Esophagus muscularis mucosa (tissue), 4 donors: Measurements from ENCODE around the gene PCDHB14. TPM values are rescaled to one million over a fixed set of nuclear protein-coding genes. Genes with fewer than 3 reads are reported as not detected.
"Not testable (repeated sequence)": the region's sequence is repeated elsewhere in the genome, so short reads cannot be mapped to it uniquely, and the experiment has no call there.

ENCODE experiments used
- DNase-seq: peaks from one replicate; pipeline ENCODE4 v3.0.0-alpha.2; 2017; ENCODE audit errors: extremely low spot score
- H3K27ac ChIP-seq, 4 donors: fragments of 200-600 bp; sonication (generic); replicated peaks in 1 of 4; 1 replicate in 3 of 4; 2 replicates in 1 of 4; pipeline ENCODE4 v1.5.1; 2016 to 2019; ENCODE audit warnings: mild to moderate bottlenecking in 1 of 4
- H3K27me3 ChIP-seq, 4 donors: fragments of 200-600 bp; sonication (generic); one replicate each; pipeline versions ENCODE4 v1.5.1 to v1.6.0; 2016 to 2019
- H3K36me3 ChIP-seq, 4 donors: fragments of 200-600 bp; sonication (generic); one replicate each; pipeline ENCODE4 v1.5.1; 2016 to 2019
- H3K4me1 ChIP-seq, 4 donors: fragments of 200-600 bp; sonication (generic); one replicate each; pipeline ENCODE4 v1.5.1; 2016 to 2019
- H3K4me3 ChIP-seq, 4 donors: fragments of 200-600 bp; sonication (generic); 1 replicate in 2 of 4; 2 replicates in 2 of 4; pipeline ENCODE4 v1.5.1; 2016 to 2019; ENCODE audit warnings: mild to moderate bottlenecking in 4 of 4, moderate library complexity in 1 of 4
- H3K9me3 ChIP-seq, 4 donors: fragments of 200-600 bp; sonication (generic); 1 replicate in 3 of 4; 2 replicates in 1 of 4; pipeline ENCODE4 v1.5.1; 2016 to 2019
- CTCF ChIP-seq, 3 experiments: fragments of 200-600 bp in 2 of 3; fragments of 450-650 bp in 1 of 3; sonication (generic) in 2 of 3; IDR thresholded peaks; one replicate each; pipeline ENCODE4 v1.5.1; 2017 to 2019; ENCODE audit warnings: antibody characterized with exemption in 3 of 3, mild to moderate bottlenecking in 2 of 3, moderate library complexity in 1 of 3
- EP300 ChIP-seq: sonication (generic); formaldehyde crosslinking; IDR thresholded peaks from one replicate; pipeline ENCODE4 v1.6.1; 2017; ENCODE audit warnings: antibody characterized with exemption
- POLR2A ChIP-seq: fragments of 450-650 bp; IDR thresholded peaks from one replicate; pipeline ENCODE4 v1.6.1; 2017; ENCODE audit warnings: antibody characterized with exemption, moderate library complexity, mild to moderate bottlenecking, low read depth
- POLR2AphosphoS5 ChIP-seq, 2 donors: sonication (generic); formaldehyde crosslinking; IDR thresholded peaks; one replicate each; pipeline ENCODE4 v1.6.1; 2017; ENCODE audit warnings: antibody characterized with exemption in 2 of 2
- WGBS: methylation state at CpG from one replicate; pipeline ENCODE4 v1.1.5; 2018; 5-methylcytosine and 5-hydroxymethylcytosine counted together
- intact Hi-C: fragments of 100-400 bp; cut with DNase I; formaldehyde crosslinking; loops from one replicate; pipeline ENCODE4 v1.15.1; 2023
- total RNA-seq, 4 donors: library from RNA; depleted of rRNA; stranded (reverse); fragments of >200 nt; gene quantifications; one replicate each; pipeline versions ENCODE4 v1.1.0 to v1.2.1, GENCODE V29; 2016

Gene PCDHB14
- total RNA-seq, 4 donors from 2014 or later = 6.8 to 9.9 (median 8.3) TPM

DNA sequence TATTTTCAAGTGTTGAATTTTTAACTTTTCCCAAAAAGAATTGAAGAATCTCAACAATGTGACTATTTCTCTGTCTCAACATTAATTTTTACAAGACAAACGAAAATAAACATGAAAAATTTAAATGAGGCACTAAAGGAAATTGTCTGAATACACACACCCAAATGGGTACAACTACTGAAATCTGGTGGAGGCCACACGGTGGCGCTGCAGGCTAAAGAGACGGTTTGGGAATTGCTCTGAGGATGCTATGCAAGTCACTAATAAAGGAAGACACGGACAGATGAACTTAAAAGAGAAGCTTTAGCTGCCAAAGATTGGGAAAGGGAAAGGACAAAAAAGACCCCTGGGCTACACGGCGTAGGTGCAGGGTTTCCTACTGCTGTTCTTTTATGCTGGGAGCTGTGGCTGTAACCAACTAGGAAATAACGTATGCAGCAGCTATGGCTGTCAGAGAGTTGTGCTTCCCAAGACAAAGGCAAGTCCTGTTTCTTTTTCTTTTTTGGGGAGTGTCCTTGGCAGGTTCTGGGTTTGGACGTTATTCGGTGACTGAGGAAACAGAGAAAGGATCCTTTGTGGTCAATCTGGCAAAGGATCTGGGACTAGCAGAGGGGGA lies 30.9 kb upstream of the PCDHB14 start, which contains the start of gene PCDHB10:
PCDHB10 (plus strand) TSS at position 244 of the 616 bp plus-strand sequence; CDS start at position 444, 200 bp downstream.
- H3K4me1 ChIP-seq = no peaks in the 10 kb centered on the region
- DNase-seq = no peak
- 9% methylated on average over 8 of the region's 10 CpGs for WGBS
- intact Hi-C loops = no loop called here
- H3K4me3 ChIP-seq = peak within 1 kb of the TSS in 3 of 4 donors; percentile 23 to 44 (median 35)
- H3K36me3 ChIP-seq = no peaks in the 10 kb centered on the region
- TF ChIP-seq CTCF (IDR thresholded peaks at IDR 0.05) (peak in 2 of 3 experiments; percentile 26 to 43), POLR2A (no peak)
- peaks cover 0 to 26% (median 0%) of the 10 kb centered on the region in 4 donors for H3K27me3 ChIP-seq
- peaks cover 0 to 87% (median 71%) of the 10 kb centered on the region in 4 donors for H3K9me3 ChIP-seq
- H3K27ac ChIP-seq = no peak within 1 kb of the TSS

DNA sequence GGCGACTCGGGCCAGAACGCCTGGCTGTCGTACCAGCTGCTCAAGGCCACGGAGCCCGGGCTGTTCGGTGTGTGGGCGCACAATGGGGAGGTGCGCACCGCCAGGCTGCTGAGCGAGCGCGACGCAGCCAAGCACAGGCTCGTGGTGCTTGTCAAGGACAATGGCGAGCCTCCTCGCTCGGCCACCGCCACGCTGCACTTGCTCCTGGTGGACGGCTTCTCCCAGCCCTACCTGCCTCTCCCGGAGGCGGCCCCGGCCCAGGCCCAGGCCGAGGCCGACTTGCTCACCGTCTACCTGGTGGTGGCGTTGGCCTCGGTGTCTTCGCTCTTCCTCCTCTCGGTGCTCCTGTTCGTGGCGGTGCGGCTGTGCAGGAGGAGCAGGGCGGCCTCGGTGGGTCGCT lies 28.8 kb upstream of the PCDHB14 start:
- H3K4me3 ChIP-seq, H3K36me3 ChIP-seq, H3K27ac ChIP-seq, intact Hi-C loops, H3K4me1 ChIP-seq, H3K27me3 ChIP-seq, DNase-seq: not testable (repeated sequence)
- 26% methylated on average over 11 of the region's 37 CpGs for WGBS
- peaks cover 0 to 91% (median 78%) of the 10 kb centered on the region in 4 donors for H3K9me3 ChIP-seq

DNA sequence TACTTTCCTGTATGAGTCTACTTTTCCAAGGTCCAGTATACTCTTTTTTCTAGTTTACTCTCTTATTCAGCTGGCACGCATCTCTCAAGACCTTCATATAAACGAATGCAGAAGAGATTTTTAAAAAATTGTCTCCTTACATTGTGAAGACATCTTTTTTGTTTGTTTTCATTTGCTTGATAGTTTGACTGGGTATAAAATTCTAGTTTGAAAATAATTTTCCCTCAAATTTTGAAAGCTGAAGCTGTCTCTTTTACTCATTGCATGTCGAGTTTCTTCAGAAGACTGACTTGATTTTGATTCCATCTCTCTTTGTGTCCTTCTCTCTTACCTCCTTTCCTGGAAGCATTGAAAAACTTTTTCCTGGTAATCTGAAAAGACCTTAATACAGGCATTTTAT lies 26.8 kb upstream of the PCDHB14 start:
- no peak for DNase-seq
- intact Hi-C loops = no loop called here
- 57% methylated on average over 3 of the region's 3 CpGs for WGBS
- no peak overlapping the region for H3K27ac ChIP-seq
- peaks cover 0 to 90% (median 80%) of the 10 kb centered on the region in 4 donors for H3K9me3 ChIP-seq
- H3K27me3 ChIP-seq = peaks cover 0 to 6% (median 0%) of the 10 kb centered on the region in 4 donors
- H3K4me3 ChIP-seq = no peak overlapping the region
- H3K36me3 ChIP-seq = no peaks in the 10 kb centered on the region
- no peaks in the 10 kb centered on the region for H3K4me1 ChIP-seq
- TF ChIP-seq POLR2A (no peak), CTCF (IDR thresholded peaks at IDR 0.05) (no peak), POLR2AphosphoS5 (IDR thresholded peaks at IDR 0.05) (no peak), EP300 (no peak)

DNA sequence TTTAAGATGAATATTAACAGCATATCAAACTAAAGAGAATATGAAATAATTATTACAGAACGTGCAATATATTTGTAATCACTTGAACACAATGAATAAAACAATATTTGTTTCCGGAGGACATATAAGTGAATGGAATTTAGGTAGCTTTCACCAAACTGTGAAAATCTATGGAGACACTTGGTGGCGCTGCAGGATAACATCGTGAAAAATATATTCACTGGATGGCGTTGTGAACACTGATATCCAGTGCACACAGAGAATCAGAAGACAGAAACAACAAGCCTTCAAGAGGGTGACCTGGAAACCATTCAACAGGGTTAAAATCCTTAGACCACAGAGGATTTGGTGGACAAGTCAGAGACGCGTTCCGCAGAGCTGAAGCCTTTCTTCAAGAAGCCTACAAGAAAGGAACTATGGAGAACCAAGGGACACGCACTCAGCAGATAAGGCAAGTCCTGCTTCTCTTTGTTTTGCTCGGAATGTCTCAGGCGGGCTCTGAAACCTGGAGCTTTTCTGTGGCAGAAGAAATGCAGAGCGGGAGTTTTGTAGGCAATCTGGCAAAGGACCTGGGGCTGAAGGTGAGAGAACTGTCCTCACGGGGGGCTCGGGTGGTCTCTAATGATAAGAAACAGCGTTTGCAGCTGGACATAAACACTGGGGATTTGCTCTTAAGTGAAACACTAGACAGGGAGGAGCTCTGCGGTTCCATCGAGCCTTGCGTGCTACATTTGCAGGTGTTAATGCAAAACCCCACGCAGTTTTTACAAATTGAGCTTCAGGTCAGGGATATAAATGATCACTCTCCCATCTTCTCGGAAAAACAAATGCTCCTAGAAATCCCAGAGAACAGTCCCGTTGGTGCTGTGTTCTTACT lies 23.5 kb upstream of the PCDHB14 start, which contains the start of gene PCDHB11:
PCDHB11 (plus strand) TSS at position 269 of the 877 bp plus-strand sequence; CDS start at position 417, 148 bp downstream.
- 44% methylated on average over 21 of the region's 21 CpGs for WGBS
- TF ChIP-seq CTCF (IDR thresholded peaks at IDR 0.05) (no peak), EP300 (no peak), POLR2AphosphoS5 (IDR thresholded peaks at IDR 0.05) (no peak), POLR2A (no peak)
- H3K27ac ChIP-seq = no peak within 1 kb of the TSS
- peak within 1 kb of the TSS in 2 of 4 donors; percentile 10 to 22 for H3K4me3 ChIP-seq
- H3K4me1 ChIP-seq = no peaks in the 10 kb centered on the region
- H3K36me3 ChIP-seq = no peaks in the 10 kb centered on the region
- H3K27me3 ChIP-seq = peaks cover 0 to 18% (median 0%) of the 10 kb centered on the region in 4 donors
- DNase-seq = no peak
- intact Hi-C loops = no loop called here
- H3K9me3 ChIP-seq = peaks cover 0 to 94% (median 82%) of the 10 kb centered on the region in 4 donors

- H3K9me3 ChIP-seq = peaks cover 0 to 94% (median 78%) of the 10 kb centered on the region in 4 donors
- DNase-seq, intact Hi-C loops, H3K27ac ChIP-seq, H3K36me3 ChIP-seq, H3K4me3 ChIP-seq, H3K4me1 ChIP-seq: not testable (repeated sequence)
- 26% methylated on average over 17 of the region's 38 CpGs for WGBS
- H3K27me3 ChIP-seq = peaks cover 0 to 16% (median 0%) of the 10 kb centered on the region in 4 donors
Measured at GRCh38 chr5:141201126-141201525, 22.0 kb upstream of the PCDHB14 start.

GRCh38 chr5:141201646-141202045 lies 21.5 kb upstream of the PCDHB14 start:
- peaks cover 0 to 16% (median 0%) of the 10 kb centered on the region in 4 donors for H3K27me3 ChIP-seq
- H3K27ac ChIP-seq, H3K4me3 ChIP-seq, H3K36me3 ChIP-seq, DNase-seq, intact Hi-C loops, H3K4me1 ChIP-seq: not testable (repeated sequence)
- H3K9me3 ChIP-seq = peaks cover 0 to 92% (median 77%) of the 10 kb centered on the region in 4 donors
- 20% methylated on average over 7 of the region's 35 CpGs for WGBS
